Astrocyte (in vitro differentiated cells and primary cell): ENCODE measurements around the gene EGFLAM.

ENCODE experiments used
- EZH2 ChIP-seq: IDR thresholded peaks from 2 replicates; pipeline ENCODE4 v1.6.1; 2012; ENCODE audit warnings: mild to moderate bottlenecking, low read length, inconsistent platforms; ENCODE audit not compliant: insufficient read depth
- TF ChIP-seq, protein P1 (sequence below): IDR thresholded peaks from 2 replicates; pipeline ENCODE4 v1.5.1; 2011; ENCODE audit warnings: low read depth, mild to moderate bottlenecking, inconsistent platforms, low read length, moderate library complexity; ENCODE audit not compliant: insufficient read depth

DNA sequence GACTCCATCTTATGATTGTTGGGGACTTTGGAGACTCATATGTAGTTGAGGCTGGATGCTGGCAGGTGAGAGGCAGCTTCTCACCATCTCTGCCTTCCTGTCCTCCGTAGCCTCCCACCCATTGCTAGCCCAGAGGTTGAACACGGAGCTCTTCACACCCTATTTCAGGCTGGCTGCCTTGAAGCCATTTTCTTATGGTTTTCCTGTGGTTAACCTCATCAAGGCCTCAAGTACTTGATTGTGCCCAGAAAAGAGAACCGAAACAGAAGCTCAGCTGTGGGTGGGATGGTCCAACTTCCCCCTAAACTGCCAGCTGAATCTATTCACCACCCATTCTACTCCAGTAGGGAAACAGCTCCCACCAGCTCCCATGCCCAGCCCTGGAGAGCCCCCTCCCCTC, 195.1 kb downstream of the EGFLAM start:
- TF ChIP-seq EZH2 = no peak
- TF ChIP-seq, protein P1, sequence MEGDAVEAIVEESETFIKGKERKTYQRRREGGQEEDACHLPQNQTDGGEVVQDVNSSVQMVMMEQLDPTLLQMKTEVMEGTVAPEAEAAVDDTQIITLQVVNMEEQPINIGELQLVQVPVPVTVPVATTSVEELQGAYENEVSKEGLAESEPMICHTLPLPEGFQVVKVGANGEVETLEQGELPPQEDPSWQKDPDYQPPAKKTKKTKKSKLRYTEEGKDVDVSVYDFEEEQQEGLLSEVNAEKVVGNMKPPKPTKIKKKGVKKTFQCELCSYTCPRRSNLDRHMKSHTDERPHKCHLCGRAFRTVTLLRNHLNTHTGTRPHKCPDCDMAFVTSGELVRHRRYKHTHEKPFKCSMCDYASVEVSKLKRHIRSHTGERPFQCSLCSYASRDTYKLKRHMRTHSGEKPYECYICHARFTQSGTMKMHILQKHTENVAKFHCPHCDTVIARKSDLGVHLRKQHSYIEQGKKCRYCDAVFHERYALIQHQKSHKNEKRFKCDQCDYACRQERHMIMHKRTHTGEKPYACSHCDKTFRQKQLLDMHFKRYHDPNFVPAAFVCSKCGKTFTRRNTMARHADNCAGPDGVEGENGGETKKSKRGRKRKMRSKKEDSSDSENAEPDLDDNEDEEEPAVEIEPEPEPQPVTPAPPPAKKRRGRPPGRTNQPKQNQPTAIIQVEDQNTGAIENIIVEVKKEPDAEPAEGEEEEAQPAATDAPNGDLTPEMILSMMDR = no peak
